ENCODE data around the gene PHACTR1. TPM values are rescaled to one million over a fixed set of nuclear protein-coding genes. Genes with fewer than 3 reads are reported as not detected.

The PHACTR1 gene
- total RNA-seq, 1 donor from 2014 or later: 2.2 TPM

DNA sequence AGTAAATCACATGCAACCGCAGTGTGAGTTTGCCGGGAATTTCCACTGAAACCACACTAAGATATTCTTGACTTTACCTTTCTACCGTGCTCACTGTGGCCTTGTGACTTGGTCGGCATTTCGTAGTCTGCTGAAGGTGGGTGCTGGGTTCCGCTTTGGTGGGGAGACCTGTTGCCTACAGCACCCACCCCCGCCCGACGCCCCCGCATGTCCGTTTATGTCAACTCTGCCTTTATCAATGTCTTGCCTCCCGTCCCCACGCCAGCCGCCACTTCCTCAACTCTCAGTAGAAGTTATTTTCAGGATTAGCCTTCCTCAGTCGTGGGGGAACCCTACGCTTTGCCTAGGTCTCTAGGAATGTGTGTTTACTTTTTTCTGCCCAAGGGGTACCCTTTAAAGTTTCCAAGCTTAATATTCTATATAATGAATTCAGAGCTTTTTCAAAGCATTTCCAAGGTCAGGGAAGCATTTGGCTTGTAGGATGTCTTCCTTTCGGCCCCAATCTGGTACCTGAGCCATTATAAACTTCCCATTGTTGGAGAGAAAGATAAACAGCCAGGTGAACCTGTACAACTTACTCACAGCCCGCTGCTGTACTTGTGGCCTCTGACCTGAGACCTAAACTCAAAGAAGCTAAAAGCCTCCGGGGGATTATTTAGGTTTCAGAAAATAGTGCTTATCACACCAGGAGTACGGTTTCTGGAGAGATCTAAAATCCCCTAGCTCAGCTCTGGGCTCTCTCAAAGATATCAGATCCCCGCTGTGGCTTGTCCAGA lies 557.6 kb downstream of the PHACTR1 start:
- Histone ChIP-seq H3K36me3 (ENCODE audit: control insufficient read depth, insufficient read depth, low read length) (no peaks in the 10 kb centered on the region), H3K4me3 (ENCODE audit: low read depth, low read length) (no peak overlapping the region), H3K27me3 (ENCODE audit: control insufficient read depth, insufficient read depth, low read length) (no peaks in the 10 kb centered on the region)
- DNase-seq (ENCODE audit: low read depth): no peak
- TF ChIP-seq, protein P1, sequence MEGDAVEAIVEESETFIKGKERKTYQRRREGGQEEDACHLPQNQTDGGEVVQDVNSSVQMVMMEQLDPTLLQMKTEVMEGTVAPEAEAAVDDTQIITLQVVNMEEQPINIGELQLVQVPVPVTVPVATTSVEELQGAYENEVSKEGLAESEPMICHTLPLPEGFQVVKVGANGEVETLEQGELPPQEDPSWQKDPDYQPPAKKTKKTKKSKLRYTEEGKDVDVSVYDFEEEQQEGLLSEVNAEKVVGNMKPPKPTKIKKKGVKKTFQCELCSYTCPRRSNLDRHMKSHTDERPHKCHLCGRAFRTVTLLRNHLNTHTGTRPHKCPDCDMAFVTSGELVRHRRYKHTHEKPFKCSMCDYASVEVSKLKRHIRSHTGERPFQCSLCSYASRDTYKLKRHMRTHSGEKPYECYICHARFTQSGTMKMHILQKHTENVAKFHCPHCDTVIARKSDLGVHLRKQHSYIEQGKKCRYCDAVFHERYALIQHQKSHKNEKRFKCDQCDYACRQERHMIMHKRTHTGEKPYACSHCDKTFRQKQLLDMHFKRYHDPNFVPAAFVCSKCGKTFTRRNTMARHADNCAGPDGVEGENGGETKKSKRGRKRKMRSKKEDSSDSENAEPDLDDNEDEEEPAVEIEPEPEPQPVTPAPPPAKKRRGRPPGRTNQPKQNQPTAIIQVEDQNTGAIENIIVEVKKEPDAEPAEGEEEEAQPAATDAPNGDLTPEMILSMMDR (IDR thresholded peaks at IDR 0.05; ENCODE audit: insufficient read depth, low read length, poor library complexity, severe bottlenecking): no peak

DNA sequence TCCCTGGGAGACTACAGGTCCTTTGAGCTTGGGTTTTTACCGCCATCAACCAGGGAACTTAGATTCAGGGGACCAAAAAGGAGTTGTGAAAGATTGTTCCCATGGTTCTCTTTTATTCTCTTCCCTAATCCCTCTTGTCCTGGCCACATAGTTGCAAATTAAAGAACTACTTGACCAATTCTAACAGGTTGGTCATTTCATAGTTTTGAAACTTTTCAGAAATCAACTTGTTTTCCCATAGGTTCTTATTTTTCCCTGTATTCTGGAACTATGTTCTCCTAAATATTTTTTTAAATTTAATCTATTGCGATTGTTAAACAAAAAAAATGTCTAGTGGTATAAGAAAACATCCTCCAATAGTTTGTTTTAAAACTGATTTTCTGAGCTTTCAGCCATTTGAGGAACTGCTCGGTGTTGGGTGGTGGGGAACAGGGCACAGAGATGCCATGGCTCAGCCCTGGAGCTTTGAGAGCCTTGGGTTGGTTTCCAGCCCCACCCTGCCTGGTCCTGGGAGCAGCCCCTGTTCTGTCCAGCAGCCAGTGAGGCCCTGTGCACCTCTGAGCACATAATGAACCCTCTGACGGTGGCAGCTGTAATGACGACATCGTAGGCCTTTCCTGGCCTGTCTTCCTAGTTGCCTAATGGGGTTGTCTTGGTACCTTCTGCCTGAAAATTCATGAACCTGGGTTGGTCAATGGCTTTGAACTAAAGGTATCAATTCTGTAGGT lies 558.3 kb downstream of the PHACTR1 start:
- Histone ChIP-seq H3K36me3 (ENCODE audit: control insufficient read depth, insufficient read depth, low read length) (no peaks in the 10 kb centered on the region), H3K4me3 (ENCODE audit: low read depth, low read length) (no peak overlapping the region)
- TF ChIP-seq, protein P1 (IDR thresholded peaks at IDR 0.05; ENCODE audit: insufficient read depth, low read length, poor library complexity, severe bottlenecking): no peak

DNA sequence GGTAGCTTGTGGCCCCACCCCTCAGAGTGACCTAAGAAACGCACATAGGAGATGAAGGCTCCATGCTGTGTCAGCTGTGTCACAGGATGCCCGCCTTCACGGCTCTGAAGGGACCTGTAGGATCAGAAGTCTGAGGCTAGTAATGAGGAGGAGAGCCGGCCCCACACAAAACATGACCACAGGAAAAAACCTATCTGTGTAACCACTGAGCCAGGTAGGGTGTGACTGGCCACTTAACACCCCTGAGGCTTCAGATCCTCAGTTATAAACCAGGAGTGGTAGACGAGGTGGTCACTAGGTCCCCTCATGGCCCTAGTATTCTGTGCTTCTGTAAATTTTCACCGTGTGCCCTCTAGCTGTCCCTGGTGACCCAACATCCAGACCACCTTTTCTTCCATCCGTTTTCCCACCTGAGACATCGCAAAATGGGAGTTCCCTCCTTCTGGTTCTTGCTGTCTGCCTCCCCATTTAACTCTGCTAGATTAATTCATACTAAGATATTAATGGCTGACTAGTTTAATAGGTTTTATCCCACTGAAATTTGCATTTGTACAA lies 558.9 kb downstream of the PHACTR1 start:
- Histone ChIP-seq H3K27me3 (ENCODE audit: control insufficient read depth, insufficient read depth, low read length) (no peaks in the 10 kb centered on the region), H3K4me3 (ENCODE audit: low read depth, low read length) (no peak overlapping the region), H3K36me3 (ENCODE audit: control insufficient read depth, insufficient read depth, low read length) (no peaks in the 10 kb centered on the region)
- TF ChIP-seq, protein P1 (IDR thresholded peaks at IDR 0.05; ENCODE audit: insufficient read depth, low read length, poor library complexity, severe bottlenecking): no peak
- DNase-seq (ENCODE audit: low read depth): no peak

More for the DNA sequence above, 558.3 kb downstream of the PHACTR1 start:
- no peaks in the 10 kb centered on the region for H3K27me3 ChIP-seq (ENCODE audit: control insufficient read depth, insufficient read depth, low read length)
- DNase-seq (ENCODE audit: low read depth): no peak

DNA sequence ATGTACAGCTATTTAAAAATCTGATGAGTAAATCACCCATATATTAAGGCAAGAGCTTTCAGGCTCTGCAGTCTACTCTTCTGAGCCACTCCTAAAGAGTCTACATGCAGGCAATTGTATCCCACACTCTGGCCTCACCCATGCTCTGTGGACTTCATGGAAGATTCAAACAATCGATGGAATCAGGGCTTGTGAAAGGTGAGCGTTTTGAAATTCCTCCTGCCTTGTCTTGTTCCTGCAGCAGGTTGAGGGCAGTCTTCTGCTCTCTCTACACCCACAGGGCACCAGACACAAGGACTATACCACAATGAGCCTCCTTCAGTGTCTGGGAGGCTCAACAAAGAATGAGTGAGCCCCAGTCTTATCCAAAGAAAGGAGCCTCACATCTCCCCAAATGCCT lies 560.7 kb downstream of the PHACTR1 start:
- DNase-seq (ENCODE audit: low read depth): no peak
- no peak overlapping the region for H3K4me3 ChIP-seq (ENCODE audit: low read depth, low read length)
- no peaks in the 10 kb centered on the region for H3K36me3 ChIP-seq (ENCODE audit: control insufficient read depth, insufficient read depth, low read length)
- TF ChIP-seq, protein P1 (IDR thresholded peaks at IDR 0.05; ENCODE audit: insufficient read depth, low read length, poor library complexity, severe bottlenecking): no peak
- no peaks in the 10 kb centered on the region for H3K27me3 ChIP-seq (ENCODE audit: control insufficient read depth, insufficient read depth, low read length)

DNA sequence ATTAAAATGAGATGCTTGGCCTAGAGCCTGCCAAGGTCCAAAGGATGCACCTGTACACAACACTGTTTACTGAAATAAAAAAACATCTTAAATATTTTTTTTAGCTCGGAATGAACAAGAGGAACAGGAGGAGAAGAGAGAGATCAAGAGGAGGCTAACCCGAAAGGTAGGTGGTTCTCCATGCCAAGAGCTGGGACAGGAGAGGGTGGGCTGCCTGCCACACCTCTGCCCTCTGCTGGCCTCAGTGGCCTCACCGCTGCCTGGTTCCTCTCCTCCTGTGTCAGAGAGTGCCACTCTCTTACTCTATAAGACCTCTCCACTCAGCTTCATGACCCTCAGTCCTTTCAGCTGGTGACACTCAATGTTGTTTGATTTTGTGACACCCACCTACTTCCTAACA lies 561.6 kb downstream of the PHACTR1 start:
- no peaks in the 10 kb centered on the region for H3K27me3 ChIP-seq (ENCODE audit: control insufficient read depth, insufficient read depth, low read length)
- H3K36me3 ChIP-seq (ENCODE audit: control insufficient read depth, insufficient read depth, low read length): no peaks in the 10 kb centered on the region
- no peak overlapping the region for H3K4me3 ChIP-seq (ENCODE audit: low read depth, low read length)
- DNase-seq (ENCODE audit: low read depth): no peak
- TF ChIP-seq, protein P1 (IDR thresholded peaks at IDR 0.05; ENCODE audit: insufficient read depth, low read length, poor library complexity, severe bottlenecking): peak; percentile 37
